Adrenal gland (tissue), 5 donors: ENCODE measurements around the gene NXN.

ENCODE experiments used
- CTCF ChIP-seq, 6 experiments: fragments of 450-650 bp in 4 of 6; fragments of 200-600 bp in 2 of 6; sonication (generic) in 1 of 6; IDR thresholded peaks; 1 replicate in 5 of 6; 2 replicates in 1 of 6; pipeline versions ENCODE4 v1.5.1 to v1.8.0; 2016 to 2021; ENCODE audit warnings: antibody characterized with exemption in 6 of 6, mild to moderate bottlenecking in 2 of 6, moderate library complexity in 1 of 6
- POLR2A ChIP-seq, 2 donors: fragments of 450-650 bp; IDR thresholded peaks; one replicate each; pipeline ENCODE4 v1.6.1; 2017; ENCODE audit warnings: antibody characterized with exemption in 2 of 2, mild to moderate bottlenecking in 2 of 2, moderate library complexity in 1 of 2
- donor health status: DM: no; HTN: no; CAD: no.

- TF ChIP-seq CTCF (IDR thresholded peaks at IDR 0.05), result no peak
- no peak for TF ChIP-seq POLR2A (IDR thresholded peaks at IDR 0.05)
Observed at GRCh38 chr17:850851-851763, 128.5 kb downstream of the NXN start.
